PC-9 (cell line): ENCODE measurements around the gene RBX1.

Source experiments
- CTCF ChIP-seq: fragments of 200-600 bp; sonication (generic); conservative IDR thresholded peaks from 2 replicates; pipeline ENCODE4 v1.6.1; 2017; ENCODE audit warnings: mixed run types, antibody characterized with exemption, mild to moderate bottlenecking, moderate library complexity
- EZH2 ChIP-seq: fragments of 200-600 bp; sonication (generic); IDR thresholded peaks from 2 replicates; pipeline ENCODE4 v1.8.0; 2017; ENCODE audit warnings: antibody characterized with exemption, low read depth

- TF ChIP-seq EZH2 = no peak
- no peak for TF ChIP-seq CTCF
Observed at GRCh38 chr22:40991298-40991697, 40.1 kb downstream of the RBX1 start.
